ENCODE results near the gene EIF4E2.

The EIF4E2 gene

DNA sequence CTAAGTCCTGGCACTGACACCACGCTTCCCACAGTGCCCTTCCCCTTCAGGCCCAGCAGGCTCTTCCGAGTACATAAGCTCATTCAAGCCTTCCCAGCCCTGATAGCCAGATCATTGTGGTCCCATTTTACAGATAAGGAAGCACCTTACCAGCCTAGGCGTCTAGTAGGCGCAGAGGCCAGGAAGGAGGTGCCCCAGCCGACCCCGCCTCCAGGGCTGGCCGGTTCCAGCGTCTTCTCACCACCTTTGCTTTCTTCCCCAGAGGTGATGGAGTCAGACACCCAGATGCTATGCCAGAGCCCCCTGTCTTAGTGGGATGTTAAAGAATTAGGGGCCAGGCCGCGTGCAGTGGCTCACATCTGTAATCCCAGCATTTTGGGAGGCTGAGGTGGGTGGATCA is 54.0 kb downstream of the EIF4E2 start:
- FAIRE-seq, result no peak

DNA sequence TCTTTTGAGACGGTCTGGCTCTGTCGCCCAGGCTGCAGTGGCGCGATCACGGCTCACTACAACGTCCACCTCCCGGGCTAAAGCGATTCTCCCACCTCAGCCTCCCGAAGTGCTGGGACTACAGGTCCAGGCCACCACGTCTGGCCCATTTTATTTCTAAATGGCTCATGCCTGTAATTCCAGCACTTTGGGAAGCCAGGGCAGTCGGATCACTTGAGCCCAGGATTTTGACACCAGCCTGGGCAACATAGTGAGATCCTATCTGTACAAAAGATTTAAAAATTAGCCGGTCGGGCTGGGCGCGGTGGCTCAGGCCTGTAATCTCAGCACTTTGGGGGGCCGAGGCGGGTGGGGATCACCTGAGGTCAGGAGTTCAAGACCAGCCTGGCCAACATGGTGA is 56.5 kb downstream of the EIF4E2 start:
- FAIRE-seq, result no peak

DNA sequence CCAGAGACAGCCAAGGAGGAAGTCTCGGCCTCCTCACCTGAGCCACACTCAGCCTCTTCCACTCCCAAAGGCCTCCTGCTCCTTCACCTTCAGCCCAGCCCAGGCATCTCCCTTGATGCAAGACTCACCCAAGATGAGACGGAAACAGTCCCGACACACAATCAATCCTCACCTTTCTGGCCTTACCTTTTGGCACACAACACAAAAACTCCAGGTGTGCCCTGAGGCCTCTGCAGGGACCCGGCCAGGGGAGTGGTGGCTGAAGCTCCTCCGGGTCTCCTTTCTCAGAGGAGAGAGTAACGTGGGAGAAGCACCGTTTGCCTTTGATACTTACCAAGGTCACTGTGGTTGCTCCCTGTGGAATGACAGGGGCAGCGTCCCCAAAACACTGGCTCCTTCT is 59.1 kb downstream of the EIF4E2 start:
- FAIRE-seq, result no peak

DNA sequence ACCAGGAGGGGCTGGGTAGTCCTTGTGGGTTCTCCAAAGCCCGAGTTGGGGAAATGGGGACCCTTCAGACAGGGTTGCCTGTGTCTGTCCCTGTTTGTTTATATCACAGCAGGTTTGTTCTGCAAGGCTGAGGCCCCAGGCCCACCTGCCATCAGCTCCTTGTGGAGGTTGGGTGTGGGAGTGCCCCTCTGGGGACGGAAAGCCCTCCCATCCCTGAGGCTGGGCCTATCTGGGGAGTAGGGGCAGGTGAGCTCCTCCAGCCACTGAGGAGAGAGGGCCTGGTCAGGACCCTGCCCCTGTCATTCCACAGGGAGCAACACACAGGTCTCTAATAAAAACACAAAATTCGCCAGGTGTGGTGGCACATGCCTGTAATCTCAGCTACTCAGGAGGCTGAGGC is 59.6 kb downstream of the EIF4E2 start:
- no peak for FAIRE-seq

DNA sequence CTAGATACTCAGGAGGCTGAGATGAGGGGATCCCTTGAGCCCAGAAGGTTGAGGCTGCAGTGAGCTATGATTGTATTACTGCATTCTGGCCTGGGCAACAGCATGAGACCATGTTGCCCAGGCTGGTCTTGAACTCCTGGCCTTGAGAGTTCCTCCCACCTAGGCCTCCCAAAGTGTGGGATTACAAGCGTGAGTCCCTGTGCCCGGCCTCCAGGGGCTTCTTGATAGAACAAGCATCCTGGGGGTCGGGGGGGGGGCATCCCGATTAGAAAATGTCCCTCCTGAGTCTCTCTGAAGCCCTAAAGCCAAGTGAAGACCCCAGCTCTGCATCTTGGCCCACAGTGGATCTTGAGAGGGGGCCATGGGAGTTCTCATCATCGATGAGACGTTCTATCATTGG is 60.6 kb downstream of the EIF4E2 start:
- no peak for FAIRE-seq

DNA sequence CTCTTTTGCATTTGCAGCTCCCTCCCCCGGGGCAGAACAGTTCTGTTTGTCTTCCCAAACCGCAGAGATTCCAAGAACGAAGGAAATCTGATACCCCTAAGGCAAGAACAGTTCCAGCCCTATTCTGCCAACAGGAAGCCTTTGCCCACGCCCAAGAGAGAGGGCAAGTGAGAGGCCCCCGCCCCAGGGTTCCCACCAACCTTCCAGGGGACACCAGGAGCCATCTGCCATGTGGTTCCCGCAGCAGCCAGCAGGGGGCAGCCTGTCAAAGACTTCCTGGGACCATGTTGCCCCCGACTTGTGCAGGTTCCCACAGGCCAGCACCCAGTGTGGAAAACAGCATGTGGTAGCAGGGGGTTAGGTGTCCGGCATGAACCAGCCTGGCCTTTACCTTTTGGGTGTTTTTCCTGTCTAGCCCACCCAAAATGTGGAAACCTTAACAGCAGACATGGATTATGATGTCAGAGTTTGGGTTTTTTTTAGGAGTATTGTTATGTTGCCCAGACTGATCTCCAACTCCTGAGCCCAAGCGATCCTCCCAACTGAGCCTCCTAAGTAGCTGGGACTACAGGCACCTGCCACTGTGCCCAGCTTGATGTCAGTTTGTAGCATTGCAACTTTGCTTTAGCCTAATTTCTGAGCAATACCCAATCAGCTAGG is 61.2 kb downstream of the EIF4E2 start:
- FAIRE-seq, result no peak

DNA sequence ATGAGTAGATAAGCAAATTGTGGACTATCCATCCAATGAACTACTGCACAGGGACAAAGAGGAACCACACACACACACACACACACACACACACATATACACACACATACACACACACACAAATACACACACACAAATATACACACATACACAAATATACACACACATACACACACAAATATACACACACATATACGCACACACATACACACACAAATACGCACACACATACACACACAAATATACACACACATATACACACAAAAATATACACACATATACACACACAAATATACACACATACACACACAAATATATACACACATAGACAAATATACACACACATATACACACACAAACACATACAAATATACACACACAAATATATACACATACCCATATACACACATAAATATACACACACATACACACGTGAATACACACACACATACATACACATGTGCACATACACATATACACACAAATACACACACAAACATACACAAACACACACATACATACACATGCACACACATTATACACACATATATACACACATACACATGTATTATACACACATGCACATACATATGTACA is 63.1 kb downstream of the EIF4E2 start:
- no peak for FAIRE-seq

DNA sequence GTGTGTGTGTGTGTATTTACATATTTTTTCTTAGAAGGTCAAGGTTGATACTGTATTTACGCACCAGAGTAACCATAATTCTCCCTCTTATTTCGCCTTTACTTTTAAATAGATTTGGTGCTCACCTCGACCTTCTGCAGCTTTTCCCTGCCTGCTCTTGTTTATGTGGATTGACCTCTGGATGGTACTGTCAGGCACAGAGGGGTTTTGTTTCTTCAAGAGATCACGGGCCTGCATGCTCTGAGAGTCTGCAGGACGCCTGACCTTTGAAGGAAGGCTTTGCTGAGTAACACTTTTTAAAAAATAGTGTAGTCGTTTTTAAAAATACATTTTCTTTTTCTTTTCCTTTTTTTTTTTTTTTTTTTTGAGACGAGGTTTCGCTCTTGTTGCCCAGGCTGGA is 64.8 kb downstream of the EIF4E2 start:
- no peak for FAIRE-seq

All from A204.1 (cell line).